Astrocyte (in vitro differentiated cells and primary cell): ENCODE results near the gene GPC3. TPM values are rescaled to one million over a fixed set of nuclear protein-coding genes. Genes with fewer than 3 reads are reported as not detected.
A peak's percentile ranks its signal among the peaks of the same experiment; 100 is the strongest.

Experiments
- DNase-seq: peaks from one replicate; pipeline ENCODE4 v3.0.0-alpha.2; 2010; ENCODE audit warnings: low read depth
- FAIRE-seq: peaks from 2 replicates; lab custom pipeline; 2011; peaks lifted over from hg19 to GRCh38; lab: Jason Lieb, UNC
- H2AFZ ChIP-seq: 2 replicates; pipeline ENCODE4 v1.6.0; 2012; ENCODE audit warnings: low read depth, low read length, inconsistent platforms
- H3K27ac ChIP-seq: 2 replicates; pipeline ENCODE4 v1.5.1; 2011; ENCODE audit warnings: low read depth, low read length, inconsistent platforms
- H3K27me3 ChIP-seq: 2 replicates; pipeline ENCODE4 v1.6.0; 2011; ENCODE audit warnings: low read length, inconsistent platforms; ENCODE audit not compliant: insufficient read depth
- H3K36me3 ChIP-seq: 2 replicates; pipeline ENCODE4 v1.5.1; 2011; ENCODE audit warnings: low read length, inconsistent platforms; ENCODE audit not compliant: insufficient read depth
- H3K4me1 ChIP-seq: 2 replicates; pipeline ENCODE4 v1.5.1; 2011; ENCODE audit warnings: low read length, inconsistent platforms; ENCODE audit not compliant: insufficient read depth
- H3K4me2 ChIP-seq: 2 replicates; pipeline ENCODE4 v1.6.0; 2012; ENCODE audit warnings: low read length, inconsistent platforms
- H3K4me3 ChIP-seq: 2 replicates; pipeline ENCODE4 v1.5.1; 2011; ENCODE audit warnings: low read depth, mild to moderate bottlenecking, low read length, inconsistent platforms; ENCODE audit not compliant: insufficient read depth
- H3K79me2 ChIP-seq: 2 replicates; pipeline ENCODE4 v1.6.0; 2012; ENCODE audit warnings: mild to moderate bottlenecking, low read length, inconsistent platforms; ENCODE audit not compliant: insufficient read depth
- H3K9ac ChIP-seq: 2 replicates; pipeline ENCODE4 v1.6.0; 2012; ENCODE audit warnings: mild to moderate bottlenecking, low read length, inconsistent platforms
- H3K9me3 ChIP-seq: 2 replicates; pipeline ENCODE4 v1.5.1; 2012; ENCODE audit warnings: low read depth, mild to moderate bottlenecking, low read length, inconsistent platforms; ENCODE audit not compliant: insufficient read depth
- H4K20me1 ChIP-seq: 2 replicates; pipeline ENCODE4 v1.6.0; 2012; ENCODE audit warnings: low read length, inconsistent platforms; ENCODE audit not compliant: insufficient read depth
- H3K27ac Mint-ChIP-seq: one replicate; pipeline ENCODE4 v1.8.0; 2021; ENCODE audit warnings: mild to moderate bottlenecking, mixed read lengths; ENCODE audit not compliant: unreplicated experiment
- H3K27me3 Mint-ChIP-seq: one replicate; pipeline ENCODE4 v1.8.0; 2021; ENCODE audit warnings: low read depth, mixed read lengths; ENCODE audit not compliant: unreplicated experiment
- H3K36me3 Mint-ChIP-seq: one replicate; pipeline ENCODE4 v1.8.0; 2021; ENCODE audit warnings: low read depth, mixed read lengths; ENCODE audit not compliant: unreplicated experiment
- H3K4me1 Mint-ChIP-seq: one replicate; pipeline ENCODE4 v1.8.0; 2021; ENCODE audit warnings: low read depth, mixed read lengths; ENCODE audit not compliant: unreplicated experiment
- H3K4me3 Mint-ChIP-seq: one replicate; pipeline ENCODE4 v1.8.0; 2021; ENCODE audit warnings: mild to moderate bottlenecking, moderate library complexity, mixed read lengths; ENCODE audit not compliant: unreplicated experiment
- H3K9me3 Mint-ChIP-seq: one replicate; pipeline ENCODE4 v1.8.0; 2021; ENCODE audit warnings: mild to moderate bottlenecking, mixed read lengths; ENCODE audit not compliant: unreplicated experiment
- CTCF ChIP-seq: IDR thresholded peaks from 2 replicates; pipeline ENCODE4 v1.5.1; 2011; ENCODE audit warnings: low read depth, mild to moderate bottlenecking, inconsistent platforms, low read length, moderate library complexity; ENCODE audit not compliant: insufficient read depth
- EZH2 ChIP-seq: IDR thresholded peaks from 2 replicates; pipeline ENCODE4 v1.6.1; 2012; ENCODE audit warnings: mild to moderate bottlenecking, low read length, inconsistent platforms; ENCODE audit not compliant: insufficient read depth
- total RNA-seq: library from RNA; stranded (reverse); gene quantifications from 2 replicates; pipeline ENCODE4 v1.2.1, GENCODE V29; 2021

The GPC3 gene
- total RNA-seq, 1 donor from 2014 or later, result 8.2 TPM

- H3K27me3 Mint-ChIP-seq, result no peaks in the 10 kb centered on the region
- no peaks in the 10 kb centered on the region for H3K4me1 Mint-ChIP-seq
- Histone ChIP-seq H3K27me3 (no peaks in the 10 kb centered on the region), H3K36me3 (no peaks in the 10 kb centered on the region), H3K79me2 (no peaks in the 10 kb centered on the region), H4K20me1 (no peaks in the 10 kb centered on the region), H3K4me1 (no peaks in the 10 kb centered on the region), H3K9ac (no peak overlapping the region), H2AFZ (no peak overlapping the region), H3K9me3 (no peaks in the 10 kb centered on the region), H3K27ac (no peak overlapping the region), H3K4me3 (no peak overlapping the region), H3K4me2 (no peak overlapping the region)
- H3K36me3 Mint-ChIP-seq, result no peaks in the 10 kb centered on the region
- DNase-seq (no peak), FAIRE-seq (peak; percentile 93)
- no peak overlapping the region for H3K4me3 Mint-ChIP-seq
- TF ChIP-seq EZH2 (no peak), CTCF (no peak)
- H3K9me3 Mint-ChIP-seq, result no peaks in the 10 kb centered on the region
- no peak overlapping the region for H3K27ac Mint-ChIP-seq
Observed at GRCh38 chrX:133910539-133910938, 74.9 kb downstream of the GPC3 start.

- TF ChIP-seq CTCF, result no peak
- TF ChIP-seq EZH2, result no peak
- Histone ChIP-seq H2AFZ (no peak overlapping the region), H3K27me3 (no peaks in the 10 kb centered on the region), H3K36me3 (no peaks in the 10 kb centered on the region), H3K4me2 (no peak overlapping the region), H3K79me2 (no peaks in the 10 kb centered on the region), H3K9ac (no peak overlapping the region), H3K4me1 (no peaks in the 10 kb centered on the region), H3K4me3 (no peak overlapping the region), H4K20me1 (no peaks in the 10 kb centered on the region), H3K27ac (no peak overlapping the region), H3K9me3 (no peaks in the 10 kb centered on the region)
- FAIRE-seq (no peak), DNase-seq (no peak)
- H3K9me3 Mint-ChIP-seq, result no peaks in the 10 kb centered on the region
- no peaks in the 10 kb centered on the region for H3K36me3 Mint-ChIP-seq
- no peaks in the 10 kb centered on the region for H3K4me1 Mint-ChIP-seq
- no peak overlapping the region for H3K27ac Mint-ChIP-seq
- H3K4me3 Mint-ChIP-seq, result no peak overlapping the region
- H3K27me3 Mint-ChIP-seq, result no peaks in the 10 kb centered on the region
Observed at GRCh38 chrX:133909888-133910287, 75.5 kb downstream of the GPC3 start.

GRCh38 chrX:133908223-133908955 is 77.0 kb downstream of the GPC3 start:
- FAIRE-seq (peak; percentile 93), DNase-seq (no peak)
- H4K20me1 ChIP-seq, result no peaks in the 10 kb centered on the region
- H3K27ac Mint-ChIP-seq, result no peak overlapping the region
- H3K36me3 Mint-ChIP-seq, result no peaks in the 10 kb centered on the region
- no peaks in the 10 kb centered on the region for H3K27me3 ChIP-seq
- no peak for TF ChIP-seq CTCF
- no peak for TF ChIP-seq EZH2
- no peaks in the 10 kb centered on the region for H3K9me3 ChIP-seq
- H3K4me1 Mint-ChIP-seq, result no peaks in the 10 kb centered on the region
- H3K9me3 Mint-ChIP-seq, result no peaks in the 10 kb centered on the region
- H3K4me3 Mint-ChIP-seq, result no peak overlapping the region
- no peak overlapping the region for H3K27ac ChIP-seq
- H3K4me2 ChIP-seq, result no peak overlapping the region
- H3K79me2 ChIP-seq, result no peaks in the 10 kb centered on the region
- H3K4me3 ChIP-seq, result no peak overlapping the region
- H3K9ac ChIP-seq, result no peak overlapping the region
- no peaks in the 10 kb centered on the region for H3K27me3 Mint-ChIP-seq
- H2AFZ ChIP-seq, result no peak overlapping the region
- H3K36me3 ChIP-seq, result no peaks in the 10 kb centered on the region
- no peaks in the 10 kb centered on the region for H3K4me1 ChIP-seq
